ENCODE results near the gene JAG2. TPM values are rescaled to one million over a fixed set of nuclear protein-coding genes. Genes with fewer than 3 reads are reported as not detected.

Gene JAG2
- total RNA-seq, 1 donor from 2014 or later: 0.44 TPM

DNA sequence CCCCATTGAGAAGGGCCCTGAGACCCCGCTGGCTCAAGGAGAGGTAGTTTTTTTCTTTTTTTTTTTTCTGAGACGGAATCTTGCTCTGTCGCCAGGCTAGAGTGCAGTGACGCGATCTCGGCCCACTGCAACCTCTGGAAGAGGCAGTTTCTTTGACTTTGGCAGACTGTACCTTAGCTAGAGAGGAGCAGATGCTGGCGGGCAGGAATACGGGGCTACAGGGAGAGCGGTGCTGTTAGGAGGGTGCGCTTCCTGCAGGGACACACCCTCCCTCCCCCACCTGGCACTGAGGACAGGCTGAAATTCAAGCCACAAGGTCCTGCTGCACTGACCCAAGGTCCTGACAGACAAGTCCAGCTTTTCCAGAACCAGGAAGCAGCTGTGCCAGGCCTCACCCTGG lies 44.8 kb upstream of the JAG2 start:
- H3K9me3 Mint-ChIP-seq: no peaks in the 10 kb centered on the region
- ChIA-PET CTCF (no interaction called here), POLR2A (no interaction called here)
- no peak for TF ChIP-seq CTCF (IDR thresholded peaks at IDR 0.05)
- intact Hi-C loops (cut with micrococcal nuclease): no loop called here
- H3K4me3 Mint-ChIP-seq: no peak overlapping the region
- no peak overlapping the region for H3K27ac Mint-ChIP-seq
- ATAC-seq (ENCODE audit: low read depth) (no peak), DNase-seq (no peak)
- H3K27me3 Mint-ChIP-seq: no peaks in the 10 kb centered on the region
- peaks cover 43% of the 10 kb centered on the region for H3K36me3 Mint-ChIP-seq (ENCODE audit: low read depth)
- H3K4me1 Mint-ChIP-seq: no peaks in the 10 kb centered on the region

DNA sequence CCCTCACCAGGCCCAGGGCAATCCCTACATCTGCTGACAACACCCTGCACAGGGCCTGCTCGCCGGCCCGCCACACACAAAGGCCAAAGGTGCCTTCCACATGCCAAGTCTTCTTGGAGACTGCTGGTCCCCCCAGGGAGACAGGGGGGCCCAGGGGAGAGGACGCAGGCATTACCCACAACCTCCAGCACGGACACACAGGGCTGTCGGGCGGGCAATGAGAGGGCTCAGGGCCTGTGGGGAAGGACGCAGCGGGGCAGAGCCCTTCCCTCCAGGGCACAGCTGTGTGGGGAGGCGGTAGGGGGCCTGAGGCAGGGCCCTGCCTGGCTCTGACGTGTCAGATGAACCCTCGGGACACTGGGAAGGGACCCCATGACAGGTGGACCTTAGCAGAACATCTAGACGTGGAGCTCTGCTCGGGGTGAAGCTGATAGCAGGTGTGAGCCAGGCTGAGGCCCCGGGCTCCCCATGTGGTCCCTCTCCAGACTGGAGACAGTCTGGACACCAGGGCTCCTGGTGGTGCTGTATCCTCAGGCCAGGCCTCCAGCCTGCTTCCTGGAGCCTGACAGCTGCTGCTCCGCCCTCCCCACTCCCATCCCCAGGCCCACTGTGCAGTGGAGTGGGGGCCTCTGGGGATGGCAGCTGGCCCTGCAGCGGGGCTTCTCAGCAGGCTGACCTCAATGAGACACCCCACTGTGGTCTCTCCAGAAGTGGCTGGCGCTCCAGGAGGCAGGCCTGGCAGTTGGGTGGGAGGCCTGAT lies 44.1 kb upstream of the JAG2 start:
- TF ChIP-seq CTCF (IDR thresholded peaks at IDR 0.05): no peak
- peaks cover 37% of the 10 kb centered on the region for H3K36me3 Mint-ChIP-seq (ENCODE audit: low read depth)
- DNase-seq: no peak
- no peak overlapping the region for H3K4me3 Mint-ChIP-seq
- H3K9me3 Mint-ChIP-seq: no peaks in the 10 kb centered on the region
- no peaks in the 10 kb centered on the region for H3K27me3 Mint-ChIP-seq
- ChIA-PET POLR2A (no interaction called here), CTCF (no interaction called here)
- intact Hi-C loops (cut with micrococcal nuclease): no loop called here
- no peak for ATAC-seq (ENCODE audit: low read depth)
- no peaks in the 10 kb centered on the region for H3K4me1 Mint-ChIP-seq
- no peak overlapping the region for H3K27ac Mint-ChIP-seq

GRCh38 chr14:105211758-105212089 lies 43.1 kb upstream of the JAG2 start:
- POLR2A ChIA-PET: no interaction called here
- no peak for TF ChIP-seq CTCF (IDR thresholded peaks at IDR 0.05)
- Mint-ChIP-seq H3K27me3 (no peaks in the 10 kb centered on the region), H3K27ac (no peak overlapping the region), H3K36me3 (ENCODE audit: low read depth) (peaks cover 30% of the 10 kb centered on the region), H3K4me1 (no peaks in the 10 kb centered on the region), H3K9me3 (no peaks in the 10 kb centered on the region), H3K4me3 (no peak overlapping the region)
- no peak for ATAC-seq (ENCODE audit: low read depth)
- no peak for DNase-seq
- CTCF ChIA-PET: no interaction called here
- intact Hi-C loops (cut with micrococcal nuclease): no loop called here

DNA sequence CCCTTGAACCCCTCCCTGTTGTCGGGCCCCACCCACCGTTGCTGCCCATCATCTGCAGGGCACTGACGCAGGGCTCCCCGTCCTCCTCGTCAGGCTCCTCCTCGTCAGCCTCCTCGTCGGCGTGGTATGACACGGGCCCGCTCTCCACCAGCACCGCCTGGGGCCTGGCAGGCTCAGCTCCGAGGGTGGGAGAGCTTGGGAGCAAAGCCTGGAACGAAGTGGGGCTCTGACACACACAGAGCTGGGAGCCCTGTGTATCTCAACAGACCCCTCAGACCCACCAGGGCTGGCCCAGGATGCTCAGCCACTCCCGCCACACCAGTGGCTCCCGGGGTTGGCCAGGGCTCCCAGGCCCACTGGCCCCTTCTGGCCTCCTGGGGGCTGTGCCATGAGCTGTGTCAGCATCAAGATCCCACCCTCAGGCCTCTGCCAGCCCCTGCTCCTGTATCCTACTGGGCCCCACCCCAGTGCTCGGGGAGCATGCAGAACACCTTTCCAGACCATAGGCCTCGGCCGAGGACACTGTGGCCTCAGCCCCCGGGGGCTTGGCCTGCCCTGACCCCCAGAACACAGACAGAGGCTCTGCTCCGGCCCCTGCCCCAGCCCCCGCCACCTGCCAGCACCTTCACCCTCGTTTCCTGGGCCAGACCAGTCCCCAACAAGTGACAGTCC lies 42.6 kb upstream of the JAG2 start:
- TF ChIP-seq CTCF (IDR thresholded peaks at IDR 0.05): no peak
- Mint-ChIP-seq H3K4me3 (no peak overlapping the region), H3K36me3 (ENCODE audit: low read depth) (peaks cover 28% of the 10 kb centered on the region), H3K4me1 (no peaks in the 10 kb centered on the region), H3K27ac (no peak overlapping the region), H3K9me3 (no peaks in the 10 kb centered on the region), H3K27me3 (no peaks in the 10 kb centered on the region)
- ChIA-PET CTCF (no interaction called here), POLR2A (no interaction called here)
- DNase-seq (no peak), ATAC-seq (ENCODE audit: low read depth) (no peak)
- intact Hi-C loops (cut with micrococcal nuclease): no loop called here

DNA sequence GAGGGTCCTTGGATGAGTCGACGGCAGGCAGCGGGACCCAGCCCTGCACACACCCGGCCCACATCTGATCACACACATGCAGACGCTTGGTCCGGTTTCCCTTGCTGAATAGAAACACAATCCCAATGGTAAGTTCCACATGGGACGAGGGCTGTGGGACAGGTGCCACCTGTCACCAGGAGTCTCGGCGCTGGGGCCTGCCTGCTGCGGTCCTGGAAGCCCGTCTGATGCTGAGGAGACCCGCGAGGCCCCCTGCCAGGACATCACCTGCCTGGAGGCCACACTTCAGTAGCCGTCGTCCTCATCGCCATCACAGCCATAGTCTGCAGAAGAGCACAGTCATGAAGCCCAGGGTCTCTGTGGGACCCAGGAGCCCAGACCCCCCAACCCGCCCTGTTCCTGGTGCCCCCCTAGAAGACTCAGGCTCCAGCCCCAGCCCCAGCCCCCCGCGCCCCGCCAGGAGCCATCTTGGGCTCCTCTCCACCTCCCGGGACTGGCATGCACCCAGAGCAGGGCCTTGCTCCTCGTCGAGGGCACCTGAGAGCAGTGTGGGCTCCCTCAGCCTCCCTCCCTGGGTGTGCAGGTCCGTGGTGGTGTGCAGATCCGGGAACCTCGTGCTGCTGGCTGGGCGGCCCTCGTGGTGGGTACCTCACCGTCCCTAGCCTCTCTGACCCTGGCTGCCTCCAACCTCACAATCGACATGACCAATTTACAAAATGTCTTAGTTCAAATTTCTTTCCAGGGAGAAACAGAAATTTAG lies 41.9 kb upstream of the JAG2 start:
- intact Hi-C loops (cut with micrococcal nuclease): no loop called here
- TF ChIP-seq CTCF (IDR thresholded peaks at IDR 0.05): no peak
- peaks cover 28% of the 10 kb centered on the region for H3K36me3 Mint-ChIP-seq (ENCODE audit: low read depth)
- POLR2A ChIA-PET: interaction anchor here (0.6 kb wide), 1 partner anchor 80 kb away, joined by 4 read pairs; no protein-coding TSS in a partner anchor
- H3K4me3 Mint-ChIP-seq: no peak overlapping the region
- H3K27ac Mint-ChIP-seq: no peak overlapping the region
- CTCF ChIA-PET: no interaction called here
- no peaks in the 10 kb centered on the region for H3K9me3 Mint-ChIP-seq
- no peak for ATAC-seq (ENCODE audit: low read depth)
- no peak for DNase-seq
- no peaks in the 10 kb centered on the region for H3K27me3 Mint-ChIP-seq
- no peaks in the 10 kb centered on the region for H3K4me1 Mint-ChIP-seq

Measured in activated B cell treated with CpG ODN at 0.5 μM for 24 hours (primary cell).